Glutamatergic neuron (in vitro differentiated cells): ENCODE results near the gene SLF2. TPM values are rescaled to one million over a fixed set of nuclear protein-coding genes. Genes with fewer than 3 reads are reported as not detected.
A peak's percentile ranks its signal among the peaks of the same experiment; 100 is the strongest.

ENCODE experiments used
- DNase-seq: peaks from one replicate; pipeline ENCODE4 v3.0.0; 2022
- H3K27ac Mint-ChIP-seq: one replicate; pipeline ENCODE4 v1.8.0; 2020; ENCODE audit warnings: mild to moderate bottlenecking, mixed read lengths, inconsistent platforms; ENCODE audit not compliant: unreplicated experiment
- H3K27me3 Mint-ChIP-seq: one replicate; pipeline ENCODE4 v1.8.0; 2020; ENCODE audit warnings: mild to moderate bottlenecking, moderate library complexity, mixed read lengths, inconsistent platforms; ENCODE audit not compliant: unreplicated experiment
- H3K36me3 Mint-ChIP-seq: one replicate; pipeline ENCODE4 v1.8.0; 2020; ENCODE audit warnings: mild to moderate bottlenecking, mixed read lengths, inconsistent platforms; ENCODE audit not compliant: unreplicated experiment
- H3K4me1 Mint-ChIP-seq: one replicate; pipeline ENCODE4 v1.8.0; 2020; ENCODE audit warnings: mild to moderate bottlenecking, low read depth, mixed read lengths, inconsistent platforms; ENCODE audit not compliant: unreplicated experiment
- H3K4me3 Mint-ChIP-seq: one replicate; pipeline ENCODE4 v1.8.0; 2020; ENCODE audit warnings: mild to moderate bottlenecking, mixed read lengths, inconsistent platforms; ENCODE audit not compliant: unreplicated experiment
- H3K9me3 Mint-ChIP-seq: one replicate; pipeline ENCODE4 v1.8.0; 2020; ENCODE audit warnings: mild to moderate bottlenecking, moderate library complexity, mixed read lengths, inconsistent platforms; ENCODE audit not compliant: unreplicated experiment
- CTCF ChIP-seq: fragments of 200-600 bp; sonication (generic); IDR thresholded peaks from one replicate; pipeline ENCODE4 v1.5.0; 2021; ENCODE audit not compliant: partially characterized antibody, unreplicated experiment
- total RNA-seq: library from RNA; stranded (reverse); fragmentation: NEBNext Ultra II Directional; extraction: Animal tissue kit (Norgen Biotek cat#: 25700); gene quantifications from one replicate; pipeline ENCODE4 v1.2.1, GENCODE V29; 2021; ENCODE audit not compliant: unreplicated experiment

The SLF2 gene
- total RNA-seq, 1 donor from 2014 or later = 35.9 TPM

GRCh38 chr10:100984672-100985177, 72.0 kb downstream of the SLF2 start:
- no peak for TF ChIP-seq CTCF
- no peaks in the 10 kb centered on the region for H3K36me3 Mint-ChIP-seq
- peaks cover 5% of the 10 kb centered on the region for H3K9me3 Mint-ChIP-seq
- H3K27me3 Mint-ChIP-seq = peaks cover 13% of the 10 kb centered on the region
- H3K27ac Mint-ChIP-seq = no peak overlapping the region
- H3K4me1 Mint-ChIP-seq = peaks cover 7% of the 10 kb centered on the region
- no peak overlapping the region for H3K4me3 Mint-ChIP-seq
- no peak for DNase-seq

GRCh38 chr10:100985336-100985735, 72.6 kb downstream of the SLF2 start:
- TF ChIP-seq CTCF = no peak
- Mint-ChIP-seq H3K9me3 (peaks cover 5% of the 10 kb centered on the region), H3K36me3 (no peaks in the 10 kb centered on the region), H3K4me1 (peaks cover 7% of the 10 kb centered on the region), H3K27ac (peak overlapping the region; percentile 21), H3K4me3 (no peak overlapping the region), H3K27me3 (peaks cover 11% of the 10 kb centered on the region)
- DNase-seq = no peak

- no peak overlapping the region for H3K27ac Mint-ChIP-seq
- H3K4me3 Mint-ChIP-seq = peak overlapping the region; percentile 99
- peaks cover 10% of the 10 kb centered on the region for H3K27me3 Mint-ChIP-seq
- H3K9me3 Mint-ChIP-seq = peaks cover 5% of the 10 kb centered on the region
- H3K36me3 Mint-ChIP-seq = no peaks in the 10 kb centered on the region
- DNase-seq = no peak
- peaks cover 7% of the 10 kb centered on the region for H3K4me1 Mint-ChIP-seq
- no peak for TF ChIP-seq CTCF
Measured at GRCh38 chr10:100986623-100986951, 73.8 kb downstream of the SLF2 start.

GRCh38 chr10:100986952-100987684, 74.4 kb downstream of the SLF2 start, which contains the start of the genes MRPL43 and TWNK:
TSS of gene MRPL43 (minus strand) at chr10:100987497. CDS start at chr10:100987443, 54 bp downstream.
TSS of gene TWNK (plus strand) at chr10:100987543. CDS start at chr10:100988211, 668 bp downstream.
- H3K9me3 Mint-ChIP-seq = peaks cover 5% of the 10 kb centered on the region
- no peaks in the 10 kb centered on the region for H3K36me3 Mint-ChIP-seq

More at GRCh38 chr10:100986952-100987684, 74.4 kb downstream of the SLF2 start, which contains the start of the genes MRPL43 and TWNK:
- H3K4me1 Mint-ChIP-seq = peaks cover 7% of the 10 kb centered on the region
- no peak for TF ChIP-seq CTCF
- DNase-seq = peak; percentile 90
- H3K27ac Mint-ChIP-seq = peak within 1 kb of the TSS; percentile 83
- peak within 1 kb of the TSS; percentile 99 for H3K4me3 Mint-ChIP-seq
- peaks cover 10% of the 10 kb centered on the region for H3K27me3 Mint-ChIP-seq
